ENCODE measurements around the gene HMG20B.

The HMG20B gene

GRCh38 chr19:3607303-3608078, 34.7 kb downstream of the HMG20B start:
- DNase-seq (ENCODE audit: low read depth, low spot score) = no peak

DNA sequence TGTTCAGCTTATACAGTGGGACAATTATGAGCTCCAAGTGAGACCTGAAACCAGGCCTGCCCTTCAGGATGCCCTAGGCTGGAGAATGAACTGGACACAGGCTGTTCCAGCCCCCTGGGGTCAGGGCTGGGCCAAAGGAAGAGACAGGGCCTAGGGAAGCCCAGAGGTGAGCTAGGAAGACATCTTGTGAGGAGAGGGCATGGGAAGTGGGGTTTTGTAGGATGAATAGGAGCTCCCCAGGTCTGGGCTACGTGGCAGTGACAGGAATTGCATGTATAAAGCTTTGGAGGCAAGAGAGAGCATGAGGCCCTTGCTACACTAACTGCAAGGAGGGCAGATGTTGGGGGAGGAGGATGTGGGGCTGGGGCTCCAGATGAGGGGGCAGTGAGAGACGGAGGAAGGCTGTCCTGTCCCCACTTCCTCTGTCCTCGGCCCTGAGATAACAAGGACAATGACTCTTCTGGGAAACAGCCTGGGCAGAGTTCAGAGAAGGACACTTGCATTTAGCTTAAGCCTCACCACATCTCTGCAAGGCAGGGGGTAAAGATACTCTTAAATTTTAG, 35.4 kb downstream of the HMG20B start:
- no peak for DNase-seq (ENCODE audit: low read depth, low spot score)

- DNase-seq (ENCODE audit: low read depth, low spot score) = no peak
These were observed 36.1 kb downstream of the HMG20B start for GRCh38 chr19:3608750-3609322.

GRCh38 chr19:3609779-3610719, 37.3 kb downstream of the HMG20B start:
- no peak for DNase-seq (ENCODE audit: low read depth, low spot score)

DNA sequence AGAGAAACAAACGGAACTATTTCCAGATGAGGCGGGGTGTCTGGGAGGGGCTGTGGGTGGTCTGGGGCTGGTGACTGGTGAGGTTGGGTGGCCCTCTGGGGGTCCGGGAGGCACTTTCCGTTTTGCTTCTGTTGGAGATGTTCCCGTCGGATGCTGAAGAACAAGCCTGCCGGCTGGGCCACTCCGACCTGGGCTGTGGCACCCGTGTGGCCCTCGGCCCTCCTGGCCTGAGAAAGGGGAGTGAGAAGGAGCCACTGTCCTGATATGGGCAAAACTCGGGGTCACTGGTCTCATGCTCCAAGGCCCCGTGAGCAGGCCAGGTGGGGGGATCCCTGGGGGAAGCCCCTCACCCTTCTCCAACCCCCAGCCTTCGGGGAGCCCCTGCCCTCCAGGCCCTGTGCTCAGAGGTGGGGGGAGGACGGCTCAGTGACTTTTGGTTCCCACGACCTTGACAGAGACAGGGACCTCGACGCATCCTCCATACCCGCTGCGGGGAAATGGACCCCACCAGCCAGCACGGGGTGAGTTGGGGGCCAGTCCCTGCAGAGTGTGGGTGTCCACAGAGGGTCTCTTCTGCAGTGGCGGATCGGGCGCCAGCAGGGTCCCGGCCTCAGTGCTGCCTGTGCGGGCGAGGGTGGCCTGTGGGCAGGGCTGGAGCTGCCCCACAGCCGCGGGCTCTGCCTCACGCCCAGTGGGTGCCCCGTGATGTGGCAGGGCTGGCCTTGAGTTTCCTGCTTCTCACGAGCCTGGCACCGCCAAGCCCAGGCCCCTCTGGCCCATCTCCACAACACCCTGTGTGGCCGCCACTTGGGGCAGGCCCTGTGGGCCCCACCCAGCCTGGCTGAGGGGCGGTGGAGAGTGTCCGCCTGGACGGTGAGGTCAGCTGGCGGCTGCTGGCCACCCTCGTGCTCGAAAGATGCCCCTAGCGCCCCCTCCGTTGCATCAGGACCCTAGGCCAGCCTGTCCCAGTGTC, 38.3 kb downstream of the HMG20B start:
- DNase-seq (ENCODE audit: low read depth, low spot score) = no peak

- no peak for DNase-seq (ENCODE audit: low read depth, low spot score)
These were observed 39.1 kb downstream of the HMG20B start for GRCh38 chr19:3611841-3612240.

GRCh38 chr19:3612330-3612729, 39.6 kb downstream of the HMG20B start:
- no peak for DNase-seq (ENCODE audit: low read depth, low spot score)

- DNase-seq (ENCODE audit: low read depth, low spot score) = no peak
These were observed 40.4 kb downstream of the HMG20B start for GRCh38 chr19:3612901-3613741.

- DNase-seq (ENCODE audit: low read depth, low spot score) = no peak
These were observed 41.3 kb downstream of the HMG20B start for GRCh38 chr19:3613818-3614661.

- DNase-seq (ENCODE audit: low read depth, low spot score) = no peak
These were observed 42.2 kb downstream of the HMG20B start for GRCh38 chr19:3614858-3615505.

GRCh38 chr19:3615524-3616135, 42.9 kb downstream of the HMG20B start:
- no peak for DNase-seq (ENCODE audit: low read depth, low spot score)

GRCh38 chr19:3617463-3617862, 44.7 kb downstream of the HMG20B start:
- DNase-seq (ENCODE audit: low read depth, low spot score) = no peak

DNA sequence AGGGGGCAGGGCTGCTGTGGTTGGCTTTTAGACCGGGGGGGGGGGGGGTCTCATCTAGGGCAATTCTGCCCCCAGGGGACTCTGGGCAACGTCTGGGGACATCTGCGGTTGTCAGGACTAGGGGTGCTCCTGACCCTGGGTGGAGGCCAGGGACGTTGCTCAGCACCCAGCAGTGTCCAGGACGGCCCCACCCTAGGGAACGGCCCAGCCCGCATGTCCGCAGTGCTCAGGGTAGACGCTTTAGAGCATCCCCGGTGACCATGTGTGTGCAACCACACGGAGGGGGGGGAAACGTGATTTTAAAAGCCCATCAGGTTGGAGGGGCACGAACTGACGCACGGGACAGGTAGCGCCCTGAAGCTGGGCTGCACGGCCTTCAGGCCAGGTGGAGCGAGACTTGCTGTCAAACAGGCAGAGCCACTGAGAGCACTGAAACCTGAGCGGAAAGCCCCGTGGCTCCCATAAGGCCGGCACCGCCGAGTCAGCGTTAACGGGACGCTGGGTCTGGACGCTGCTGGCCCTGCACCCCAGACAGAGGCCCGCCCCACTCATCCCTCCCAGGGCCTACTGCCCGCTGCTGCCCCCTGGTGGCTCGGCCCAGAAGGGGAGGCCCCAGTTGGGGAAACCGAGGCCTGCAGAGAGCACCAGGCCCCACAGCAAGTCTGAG, 45.5 kb downstream of the HMG20B start:
- DNase-seq (ENCODE audit: low read depth, low spot score) = no peak

DNA sequence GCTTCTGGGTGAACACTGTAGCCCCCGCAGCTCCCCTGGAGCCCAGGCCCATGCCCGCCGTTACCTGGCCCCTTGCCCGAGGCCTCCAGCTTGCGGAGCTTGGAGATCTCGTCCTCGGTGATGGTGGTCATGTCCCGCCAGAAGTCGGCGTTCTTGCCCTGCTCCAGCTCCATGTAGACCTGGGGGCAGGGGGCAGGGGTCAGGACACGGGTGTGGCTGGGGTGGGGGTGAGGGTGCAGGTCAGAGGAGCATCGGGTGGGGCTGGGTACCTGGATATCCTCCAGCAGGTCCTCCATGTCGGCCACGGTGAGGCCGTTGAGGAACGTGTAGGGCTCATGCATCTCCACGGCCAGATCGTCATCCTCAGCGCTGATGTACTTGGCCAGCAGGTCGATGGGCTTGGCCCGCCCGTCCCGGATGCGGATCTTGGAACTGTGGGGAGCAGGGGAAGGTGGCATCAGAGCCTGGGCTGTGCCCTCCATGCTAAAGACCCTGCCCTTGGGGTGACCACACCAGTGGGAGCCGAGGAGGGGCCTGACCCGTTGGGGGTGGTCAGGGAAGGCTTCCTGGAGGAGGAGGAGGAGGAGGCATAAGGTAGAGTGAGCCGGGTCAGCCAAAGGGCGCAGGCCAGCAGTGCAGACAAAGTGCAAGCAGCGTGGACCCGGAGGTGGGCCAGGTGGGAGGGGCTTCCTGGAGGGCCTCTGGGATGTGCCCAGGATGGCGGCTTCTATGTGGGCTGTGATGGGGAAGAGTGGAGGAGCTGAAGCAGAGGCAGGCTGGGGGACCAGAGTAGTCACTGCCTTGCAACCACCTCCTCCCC, 46.3 kb downstream of the HMG20B start:
- DNase-seq (ENCODE audit: low read depth, low spot score) = no peak

DNA sequence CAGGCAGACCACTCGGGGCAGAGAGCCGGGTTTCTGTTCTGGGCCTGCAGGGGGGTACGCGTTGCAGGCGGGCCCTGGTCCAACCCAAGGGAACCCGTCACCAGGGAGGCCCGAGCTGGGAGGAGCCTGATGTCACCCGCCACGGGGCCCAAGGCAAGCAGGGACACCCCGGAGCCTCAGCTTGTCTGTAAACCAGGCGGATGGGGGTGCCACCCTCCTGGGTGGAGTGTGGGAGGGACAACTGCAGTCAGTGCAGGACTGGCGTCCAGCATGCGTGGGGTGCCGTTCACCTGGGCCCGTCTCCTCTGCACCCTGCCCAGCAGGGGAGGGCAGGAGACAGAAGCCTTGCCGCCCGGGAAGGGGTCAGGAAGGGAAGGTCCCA, 46.9 kb downstream of the HMG20B start:
- no peak for DNase-seq (ENCODE audit: low read depth, low spot score)

GRCh38 chr19:3620145-3620816, 47.5 kb downstream of the HMG20B start:
- DNase-seq (ENCODE audit: low read depth, low spot score) = no peak
